Measurements from ENCODE around the gene MAPK11.
A peak's percentile ranks its signal among the peaks of the same experiment; 100 is the strongest.

MAPK11 gene

DNA sequence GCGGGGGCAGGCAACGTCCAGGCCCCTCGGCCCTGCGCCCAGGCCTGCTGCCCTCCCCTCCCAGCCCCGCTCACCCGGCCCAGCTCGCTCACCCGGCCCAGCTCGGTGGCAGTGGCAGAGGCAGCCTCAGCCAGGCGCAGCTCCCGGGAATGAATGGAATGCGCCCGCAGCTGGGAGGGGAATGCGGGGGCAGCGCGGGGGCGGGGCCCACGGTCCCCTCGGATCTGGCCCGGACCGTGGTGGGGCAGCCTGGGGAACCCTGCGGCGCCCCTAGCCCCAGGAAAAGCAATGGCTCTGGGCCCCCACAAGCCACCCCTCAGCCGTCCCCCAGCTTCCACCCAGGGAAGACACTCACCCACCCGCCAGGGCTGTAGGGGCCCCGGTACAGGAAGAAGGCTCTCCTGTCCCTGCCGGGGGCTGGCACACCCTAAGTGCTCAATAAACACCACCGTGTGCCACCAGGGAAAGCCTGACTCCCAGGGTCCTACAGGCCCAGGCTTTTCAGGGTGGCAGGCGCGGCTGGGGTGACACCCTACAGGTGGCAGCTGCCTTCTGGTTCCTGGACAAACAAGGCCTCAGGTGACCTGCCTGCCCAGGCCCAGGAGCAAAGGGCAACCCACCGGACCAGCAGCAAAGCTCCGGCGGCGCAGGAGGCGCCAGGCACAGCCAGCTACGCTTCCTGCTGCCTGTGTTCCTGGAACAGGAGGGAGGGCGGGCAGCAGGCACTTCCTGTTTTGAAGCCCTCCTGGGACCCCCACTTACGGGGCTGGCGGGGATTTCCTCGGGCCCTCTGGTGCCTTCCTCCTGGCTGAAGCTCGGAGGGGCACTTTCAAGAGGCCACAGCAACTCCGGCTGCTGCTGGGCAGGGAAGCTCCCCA lies 23.5 kb upstream of the MAPK11 start:
- DNase-seq, result no peak

DNA sequence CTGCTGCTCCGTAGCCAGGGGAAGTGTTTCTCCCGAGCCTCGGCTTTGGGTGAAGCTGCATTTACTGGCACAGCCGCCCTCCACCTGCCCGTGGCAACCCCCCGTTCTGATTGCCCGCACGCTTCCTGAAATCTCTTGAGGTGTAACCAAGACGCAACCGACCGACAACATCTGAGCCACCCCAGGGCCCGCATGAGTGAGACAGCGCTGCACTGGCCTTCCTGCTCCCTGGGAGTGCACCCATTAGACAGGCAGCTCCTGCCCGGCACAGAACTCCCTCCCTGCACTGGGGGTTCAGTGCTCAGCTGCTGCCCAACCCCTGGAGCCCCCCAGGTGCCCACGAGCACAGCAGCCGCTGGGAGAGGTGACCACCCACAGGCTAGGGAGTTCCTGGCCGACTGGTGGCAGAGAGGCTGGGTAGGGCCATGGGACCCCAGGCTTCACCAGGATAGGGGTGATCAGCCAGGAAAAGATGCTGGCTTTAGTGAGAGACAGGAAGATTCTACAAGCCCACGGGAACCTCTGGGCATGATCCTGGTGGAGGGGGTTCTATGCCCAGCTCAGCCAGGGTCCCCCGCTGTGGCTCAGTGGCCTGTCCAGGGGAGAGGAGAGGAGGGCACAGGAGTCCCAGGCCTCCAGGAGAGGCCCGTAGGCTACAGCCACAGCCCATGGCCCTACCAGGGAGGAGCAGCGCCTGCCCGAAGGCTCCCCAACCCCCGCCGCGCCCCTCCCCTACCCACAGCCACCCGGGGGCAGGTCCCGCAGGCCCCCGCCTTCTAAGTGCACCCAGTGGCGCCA lies 22.7 kb upstream of the MAPK11 start:
- no peak for DNase-seq

GRCh38 chr22:50289942-50290630 lies 19.9 kb upstream of the MAPK11 start:
- no peak for DNase-seq

DNA sequence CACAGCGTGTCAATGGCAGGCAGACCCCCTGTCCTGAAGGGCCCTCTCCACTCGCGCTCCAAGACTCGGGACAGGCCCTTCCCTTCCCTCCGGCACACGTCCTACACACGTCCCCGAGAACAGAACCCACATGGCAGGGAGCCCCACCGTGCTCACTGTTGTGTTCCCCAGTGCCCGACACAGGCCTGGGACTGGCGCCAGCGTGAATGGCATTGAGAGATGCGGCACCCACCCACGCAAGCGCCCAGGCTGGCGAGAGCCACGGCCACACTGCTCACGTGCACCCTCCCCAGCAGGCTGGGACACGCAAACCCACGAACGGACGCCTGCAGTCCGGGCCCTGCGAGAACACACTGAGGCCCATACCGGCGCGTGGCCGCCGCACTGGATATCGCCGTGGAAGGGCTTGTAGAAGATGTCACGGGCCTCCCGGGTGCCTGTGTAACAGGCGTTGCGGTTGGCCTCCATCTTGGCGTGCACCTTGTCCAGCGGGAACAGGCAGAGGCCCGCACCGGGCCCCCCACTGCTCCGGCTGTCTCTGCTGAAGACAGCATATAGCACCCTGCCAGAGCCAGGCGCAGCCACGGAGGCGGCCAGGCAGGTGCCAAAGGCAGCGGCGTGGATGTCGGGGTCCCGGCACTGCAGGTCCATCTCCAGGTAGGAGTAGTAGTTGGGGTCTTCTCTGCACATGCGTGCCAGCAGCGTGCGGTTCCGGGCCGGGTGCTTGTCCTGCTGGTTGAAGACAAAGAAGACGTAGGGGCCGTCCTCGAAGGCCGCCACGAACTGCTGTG lies 19.2 kb upstream of the MAPK11 start:
- DNase-seq, result no peak

GRCh38 chr22:50287731-50288130 lies 17.6 kb upstream of the MAPK11 start:
- DNase-seq, result no peak

DNA sequence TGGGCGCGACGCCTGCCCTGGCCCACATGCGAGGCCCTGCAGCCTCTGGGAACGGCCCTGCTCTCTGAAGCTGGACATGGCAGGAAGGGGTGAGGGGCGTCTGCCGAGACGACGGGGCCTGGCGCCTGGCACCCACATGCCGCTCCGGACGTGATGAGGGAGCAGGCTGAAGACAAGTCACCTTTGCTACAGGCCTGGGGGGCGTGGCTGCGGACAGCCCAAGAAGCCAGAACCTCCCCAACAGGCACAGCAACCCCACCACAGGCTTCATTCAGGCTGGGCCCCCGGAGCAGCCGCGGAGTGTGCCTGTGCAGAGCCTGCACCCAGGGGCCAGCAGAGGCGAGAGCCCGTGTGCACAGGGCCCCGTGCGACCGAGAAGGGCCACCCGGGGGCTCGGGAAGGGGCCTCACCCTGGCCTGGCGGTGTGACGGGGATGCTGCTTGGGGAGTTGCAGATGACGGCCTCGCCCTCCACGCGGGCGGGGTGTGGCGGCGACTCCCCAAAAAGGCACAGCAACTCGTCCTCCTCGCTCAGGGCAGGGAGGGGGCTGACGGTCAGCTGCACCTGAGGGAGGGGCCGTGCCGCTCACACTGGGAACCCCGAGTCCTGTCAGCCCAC lies 16.6 kb upstream of the MAPK11 start:
- DNase-seq, result no peak

GRCh38 chr22:50286275-50286674 lies 16.1 kb upstream of the MAPK11 start:
- DNase-seq, result no peak

DNA sequence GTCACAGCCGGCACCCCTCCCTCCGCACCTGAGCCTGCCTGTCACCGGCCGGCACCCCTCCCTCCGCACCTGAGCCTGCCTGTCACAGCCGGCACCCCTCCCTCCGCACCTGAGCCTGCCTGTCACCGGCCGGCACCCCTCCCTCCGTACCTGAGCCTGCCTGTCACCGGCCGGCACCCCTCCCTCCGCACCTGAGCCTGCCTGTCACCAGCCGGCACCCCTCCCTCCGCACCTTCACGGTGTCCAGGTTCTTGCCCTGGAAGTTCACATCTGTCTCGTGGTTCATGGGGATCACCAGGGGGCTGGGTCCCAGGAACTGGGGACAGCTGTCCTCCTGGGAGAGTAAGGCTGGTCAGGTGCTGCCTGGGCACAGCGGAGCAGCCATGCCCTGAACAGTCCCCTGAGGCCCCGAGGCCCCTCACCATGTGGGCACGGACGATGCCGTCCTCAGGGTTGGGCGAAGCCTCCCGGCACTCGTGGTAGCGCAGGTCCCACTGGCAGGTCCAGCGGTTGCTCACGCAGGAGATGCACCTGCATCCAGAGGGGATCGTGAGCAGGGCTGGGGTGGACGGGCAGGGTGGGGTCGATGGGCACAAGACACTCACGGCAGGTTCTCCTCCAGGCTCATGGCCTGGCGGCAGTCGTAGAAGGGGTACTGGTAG lies 15.5 kb upstream of the MAPK11 start:
- no peak for DNase-seq

DNA sequence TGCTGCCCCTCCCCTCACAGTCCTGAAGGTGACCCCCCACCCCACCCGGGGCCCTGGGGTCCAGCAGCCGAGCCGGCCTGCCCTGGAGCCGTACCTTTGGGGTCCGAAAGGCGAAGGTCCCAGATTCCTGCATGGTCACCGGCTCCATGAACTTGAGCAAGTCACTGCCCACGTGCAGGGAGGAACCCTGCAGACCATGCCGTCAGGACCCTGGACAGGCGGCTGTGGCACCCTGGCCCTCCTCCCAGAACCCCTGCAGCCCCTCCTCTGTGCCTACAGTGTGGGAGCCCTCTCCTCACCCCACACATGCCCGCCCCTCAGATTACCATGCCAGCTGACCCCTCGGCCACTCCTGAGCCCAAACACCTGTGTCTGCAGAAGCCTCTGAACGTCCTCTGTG lies 14.3 kb upstream of the MAPK11 start:
- no peak for DNase-seq

- no peak for DNase-seq
These were observed 13.6 kb upstream of the MAPK11 start for GRCh38 chr22:50283821-50284220.

DNA sequence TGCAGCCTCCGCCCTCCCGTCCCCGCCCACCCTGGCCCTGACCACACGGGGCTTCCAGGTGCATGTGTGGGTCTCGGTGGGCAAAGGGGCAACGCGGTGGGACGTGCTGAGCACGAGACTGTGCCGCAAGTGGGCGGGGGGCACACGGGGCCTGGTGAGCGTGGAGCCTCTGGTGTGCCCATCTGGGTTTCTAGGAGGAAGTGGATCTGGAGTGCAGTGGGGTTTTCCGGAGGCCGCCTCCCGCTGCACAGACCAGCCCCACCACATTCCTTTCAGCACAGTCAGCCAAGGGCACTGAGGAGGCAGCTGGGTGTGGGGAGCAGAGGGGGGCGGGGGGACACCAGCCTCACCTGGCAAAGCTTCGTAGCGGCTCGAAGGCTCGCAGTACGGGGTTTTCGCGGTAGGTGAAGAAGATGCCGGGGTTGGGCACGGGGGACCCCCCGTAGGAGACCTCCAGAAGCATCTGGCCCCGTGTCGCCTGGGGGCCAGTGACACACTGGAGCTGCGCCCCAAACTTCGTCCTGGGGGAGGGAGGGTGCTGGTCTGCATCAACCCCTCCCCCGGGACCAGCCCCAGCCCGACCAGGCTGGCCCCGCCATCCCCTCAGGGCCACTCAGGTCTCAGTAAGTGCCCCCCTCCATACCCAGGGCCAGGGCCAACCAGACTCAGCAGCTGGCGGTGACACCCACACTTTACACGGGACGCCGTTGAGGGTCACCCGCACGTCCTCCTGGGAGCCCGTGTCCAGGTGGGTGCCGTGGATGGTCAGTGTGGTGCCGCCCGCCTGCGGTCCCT lies 12.4 kb upstream of the MAPK11 start:
- no peak for DNase-seq

- DNase-seq, result no peak
These were observed 11.8 kb upstream of the MAPK11 start for GRCh38 chr22:50281957-50282356.

DNA sequence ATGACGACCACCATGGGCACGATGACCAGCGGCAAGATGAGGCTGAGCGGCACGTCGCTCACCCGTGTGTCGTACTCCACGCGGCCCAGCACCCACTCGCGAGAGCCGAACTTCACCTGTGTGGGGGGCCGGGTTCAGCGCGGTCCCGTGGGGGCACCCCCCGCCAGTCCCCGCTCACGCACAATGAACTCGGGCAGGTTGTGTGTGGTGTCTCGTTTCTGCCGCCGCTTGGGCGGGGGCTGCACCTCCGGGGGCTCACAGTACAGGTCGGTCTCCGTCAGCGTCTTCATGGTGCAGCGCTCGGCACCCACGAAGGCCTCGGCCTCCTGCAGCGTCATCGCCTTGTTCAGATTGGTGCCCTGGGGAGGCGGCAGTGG lies 11.2 kb upstream of the MAPK11 start:
- no peak for DNase-seq

DNA sequence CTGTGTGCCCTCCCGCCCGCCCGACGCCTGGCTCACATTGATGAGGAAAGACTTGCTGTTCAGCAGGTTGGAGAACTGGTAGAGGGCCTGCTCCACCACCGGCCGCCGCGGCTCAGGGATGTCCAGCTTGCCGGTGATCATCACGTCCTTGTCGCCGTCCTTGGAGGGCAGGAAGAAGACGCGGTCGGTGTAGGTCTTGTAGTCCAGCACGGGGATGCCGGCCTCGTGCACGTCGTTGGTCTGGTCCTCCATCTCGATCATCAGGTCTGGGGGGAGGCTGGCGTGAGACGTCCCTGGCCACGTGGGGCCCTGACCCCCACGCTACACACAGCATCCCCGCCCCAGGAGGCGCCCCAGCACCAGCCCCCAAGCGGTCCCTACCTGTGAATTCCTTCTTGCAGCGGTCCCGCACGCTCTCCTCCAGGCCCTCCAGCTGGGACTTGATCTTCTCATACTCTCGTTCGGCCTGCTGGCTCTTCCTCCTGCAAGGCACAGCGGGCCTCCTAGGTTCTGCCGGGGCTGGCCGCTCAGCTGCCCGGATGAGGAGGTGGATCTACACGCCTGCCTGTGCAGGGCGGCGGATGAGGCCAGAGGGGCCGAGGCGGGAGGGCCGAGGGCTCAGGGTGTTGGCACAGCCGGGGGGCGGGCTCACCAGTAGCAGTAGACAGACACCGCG lies 10.7 kb upstream of the MAPK11 start:
- no peak for DNase-seq

GRCh38 chr22:50280022-50280707 lies 10.0 kb upstream of the MAPK11 start:
- no peak for DNase-seq

GRCh38 chr22:50278956-50279619 lies 8.9 kb upstream of the MAPK11 start:
- DNase-seq, result no peak

DNA sequence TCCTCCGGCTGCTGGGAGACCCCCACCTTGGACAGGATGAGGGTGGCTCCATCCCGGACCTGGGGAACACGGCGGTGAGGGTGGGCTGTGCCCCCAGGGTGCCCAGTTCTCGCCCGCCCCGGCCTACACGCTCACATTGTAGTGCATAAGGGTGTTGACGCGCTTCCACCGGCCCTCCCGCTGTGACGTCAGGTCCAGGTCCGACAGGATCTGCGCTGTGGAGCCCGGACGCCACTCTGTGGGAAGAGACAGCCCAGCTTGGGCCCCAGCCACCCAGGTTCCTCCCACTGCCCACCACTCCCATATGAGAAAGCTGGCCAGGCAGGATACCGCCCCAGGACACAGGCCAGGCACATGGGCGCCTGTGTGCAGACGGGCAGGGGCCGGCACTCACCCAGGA lies 8.3 kb upstream of the MAPK11 start:
- DNase-seq, result no peak

GRCh38 chr22:50277761-50278160 lies 7.6 kb upstream of the MAPK11 start:
- DNase-seq, result no peak

- peak in 1 of 2 experiments; percentile 8 for DNase-seq
These were observed 6.0 kb upstream of the MAPK11 start for GRCh38 chr22:50276143-50276542.

All from NCI-H1930 (cell line).